ENCODE results near the gene MED13. TPM values are rescaled to one million over a fixed set of nuclear protein-coding genes. Genes with fewer than 3 reads are reported as not detected.

Gene MED13
- total RNA-seq, 4 donors from 2014 or later: 58.8 to 129 (median 75.9) TPM

DNA sequence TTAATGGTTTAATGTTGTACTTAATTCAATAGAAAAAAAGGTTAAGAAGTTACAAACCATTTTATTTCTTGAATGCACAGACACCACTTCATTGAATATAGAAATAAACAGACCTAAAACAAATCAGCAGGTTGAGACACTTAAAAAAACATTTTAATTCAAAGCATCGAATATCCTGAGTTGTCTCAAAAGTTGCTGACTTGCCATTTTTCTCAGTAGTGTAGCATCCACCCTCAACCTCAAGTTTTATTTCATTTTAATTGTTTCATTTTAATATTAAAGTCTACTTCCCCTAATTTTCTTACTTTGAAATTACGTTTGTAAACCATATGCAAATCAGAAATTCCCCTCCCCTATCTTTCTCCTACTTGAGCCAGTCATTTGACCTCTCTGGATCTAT is 5.8 kb upstream of the MED13 start:
- no peaks in the 10 kb centered on the region for H3K36me3 ChIP-seq
- no peaks in the 10 kb centered on the region for H3K27me3 ChIP-seq
- TF ChIP-seq, protein P1, sequence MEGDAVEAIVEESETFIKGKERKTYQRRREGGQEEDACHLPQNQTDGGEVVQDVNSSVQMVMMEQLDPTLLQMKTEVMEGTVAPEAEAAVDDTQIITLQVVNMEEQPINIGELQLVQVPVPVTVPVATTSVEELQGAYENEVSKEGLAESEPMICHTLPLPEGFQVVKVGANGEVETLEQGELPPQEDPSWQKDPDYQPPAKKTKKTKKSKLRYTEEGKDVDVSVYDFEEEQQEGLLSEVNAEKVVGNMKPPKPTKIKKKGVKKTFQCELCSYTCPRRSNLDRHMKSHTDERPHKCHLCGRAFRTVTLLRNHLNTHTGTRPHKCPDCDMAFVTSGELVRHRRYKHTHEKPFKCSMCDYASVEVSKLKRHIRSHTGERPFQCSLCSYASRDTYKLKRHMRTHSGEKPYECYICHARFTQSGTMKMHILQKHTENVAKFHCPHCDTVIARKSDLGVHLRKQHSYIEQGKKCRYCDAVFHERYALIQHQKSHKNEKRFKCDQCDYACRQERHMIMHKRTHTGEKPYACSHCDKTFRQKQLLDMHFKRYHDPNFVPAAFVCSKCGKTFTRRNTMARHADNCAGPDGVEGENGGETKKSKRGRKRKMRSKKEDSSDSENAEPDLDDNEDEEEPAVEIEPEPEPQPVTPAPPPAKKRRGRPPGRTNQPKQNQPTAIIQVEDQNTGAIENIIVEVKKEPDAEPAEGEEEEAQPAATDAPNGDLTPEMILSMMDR (IDR thresholded peaks at IDR 0.05): no peak
- no peak for TF ChIP-seq POLR2AphosphoS5 (IDR thresholded peaks at IDR 0.05)
- no peak for TF ChIP-seq POLR2A (IDR thresholded peaks at IDR 0.05)
- no peak for TF ChIP-seq EP300 (IDR thresholded peaks at IDR 0.05)
- 72% methylated on average over 2 of the region's 2 CpGs for WGBS
- no peak overlapping the region for H3K4me3 ChIP-seq
- no peaks in the 10 kb centered on the region for H3K9me3 ChIP-seq
- DNase-seq (ENCODE audit: low spot score in 2 of 2): no peak
- no peak overlapping the region for H3K27ac ChIP-seq
- H3K4me1 ChIP-seq: no peaks in the 10 kb centered on the region

DNA sequence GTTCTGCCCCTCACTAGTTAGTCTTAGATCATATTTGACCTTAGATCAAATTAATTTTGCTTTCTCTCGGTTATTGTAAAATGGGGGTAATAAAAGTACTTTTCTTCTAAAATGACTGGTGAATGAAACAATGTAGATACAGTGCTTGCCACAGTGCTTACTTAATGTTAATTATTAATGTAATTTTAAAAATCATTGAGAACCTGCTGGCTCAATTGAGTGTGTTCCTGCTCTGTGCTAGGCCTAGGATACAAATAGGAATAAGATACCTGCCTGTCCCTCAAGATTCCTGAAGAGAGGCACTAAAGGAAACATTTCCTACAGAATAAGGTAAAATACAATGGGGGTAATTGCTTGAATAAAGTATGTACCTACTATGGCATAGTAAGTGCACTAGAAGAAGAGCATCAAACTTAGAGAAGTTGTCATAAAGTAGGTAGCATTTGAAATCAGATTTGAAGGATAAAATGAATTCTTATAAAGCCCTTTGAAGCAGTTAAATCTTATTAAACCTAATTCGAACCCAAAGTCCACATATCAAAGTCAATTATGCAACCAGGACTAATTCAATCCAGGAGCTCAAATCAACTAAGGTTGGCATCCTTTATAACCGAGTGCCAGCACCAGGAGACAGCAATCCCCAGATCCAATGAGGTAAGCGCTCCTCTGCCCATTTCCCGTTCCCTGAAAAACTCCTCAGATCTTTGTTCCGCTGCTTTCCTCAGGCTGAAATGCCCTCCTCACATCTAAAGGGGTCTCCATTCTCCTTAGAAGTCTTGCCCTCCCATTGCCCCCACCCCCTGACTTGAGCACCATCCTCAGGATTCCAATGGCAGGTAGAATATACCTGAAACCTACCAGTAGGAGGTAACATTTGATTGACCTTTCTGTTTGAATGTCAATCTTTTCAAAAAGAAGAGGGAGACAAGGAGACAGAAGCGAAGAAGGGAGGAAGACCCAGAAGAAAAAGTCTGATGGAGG is 2.4 kb upstream of the MED13 start:
- peaks cover 17% of the 10 kb centered on the region for H3K4me1 ChIP-seq
- H3K36me3 ChIP-seq: no peaks in the 10 kb centered on the region
- no peak for DNase-seq (ENCODE audit: low spot score in 2 of 2)
- TF ChIP-seq EP300 (IDR thresholded peaks at IDR 0.05) (no peak), POLR2AphosphoS5 (IDR thresholded peaks at IDR 0.05) (no peak), POLR2A (IDR thresholded peaks at IDR 0.05) (no peak)
- TF ChIP-seq, protein P1 (IDR thresholded peaks at IDR 0.05): no peak
- H3K9me3 ChIP-seq: no peaks in the 10 kb centered on the region
- no peak overlapping the region for H3K27ac ChIP-seq
- WGBS: 90% methylated on average over 7 of the region's 7 CpGs
- H3K4me3 ChIP-seq: no peak overlapping the region
- H3K27me3 ChIP-seq: no peaks in the 10 kb centered on the region

DNA sequence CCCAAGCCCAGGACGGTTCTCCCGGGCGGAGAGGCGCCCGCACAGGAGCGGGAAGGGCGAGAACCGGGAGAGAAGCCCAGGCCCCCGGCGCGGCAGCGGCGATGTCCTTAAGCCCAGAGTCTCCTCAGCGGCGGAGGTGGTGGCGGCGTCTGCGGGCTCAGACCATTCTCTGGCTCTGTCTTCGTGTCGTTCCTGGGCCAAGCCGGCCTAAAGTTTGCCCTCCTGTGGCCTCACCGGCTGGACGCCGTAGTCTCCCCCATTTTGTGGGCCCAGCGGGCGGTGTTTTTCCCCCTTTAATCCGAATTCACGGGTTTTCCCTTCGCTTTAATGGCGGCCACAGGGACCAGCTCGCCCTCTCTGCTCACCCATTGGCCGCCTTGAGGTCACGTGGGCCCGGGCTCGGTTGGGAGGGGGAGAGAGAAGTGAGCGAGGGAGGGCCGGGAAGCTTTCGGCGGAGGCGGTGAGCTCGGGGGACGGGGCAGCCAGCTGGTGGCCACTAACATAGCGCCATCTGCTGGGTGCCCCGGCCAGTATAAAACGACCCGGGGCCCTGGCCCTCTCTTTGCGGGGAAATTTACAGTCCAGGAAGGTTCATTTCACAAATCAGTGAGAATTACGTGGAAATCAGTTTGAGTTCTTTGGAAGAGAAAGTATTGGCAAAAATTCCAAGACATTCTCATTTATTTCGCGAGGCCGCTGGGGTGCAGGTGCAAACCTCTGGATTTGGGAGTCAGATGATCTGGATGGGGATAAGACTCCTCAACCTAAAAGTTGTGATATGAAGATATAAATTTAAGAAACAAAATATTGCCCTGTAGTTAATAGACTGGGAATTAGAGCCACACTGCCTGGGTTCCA is 762 bp upstream of the MED13 start:
- Histone ChIP-seq H3K4me3 (peak overlapping the region; percentile 95), H3K4me1 (peaks cover 31% of the 10 kb centered on the region), H3K36me3 (no peaks in the 10 kb centered on the region), H3K9me3 (no peaks in the 10 kb centered on the region), H3K27me3 (no peaks in the 10 kb centered on the region), H3K27ac (peak overlapping the region; percentile 99)
- 1% methylated on average over 36 of the region's 51 CpGs for WGBS
- DNase-seq (ENCODE audit: low spot score in 2 of 2): peak; percentile 100
- peak; percentile 65 to 78 for TF ChIP-seq POLR2A (IDR thresholded peaks at IDR 0.05)
- TF ChIP-seq, protein P1 (IDR thresholded peaks at IDR 0.05): peak; percentile 80 to 91
- no peak for TF ChIP-seq EP300 (IDR thresholded peaks at IDR 0.05)
- TF ChIP-seq POLR2AphosphoS5 (IDR thresholded peaks at IDR 0.05): peak in 2 of 3 donors; percentile 64 to 86

DNA sequence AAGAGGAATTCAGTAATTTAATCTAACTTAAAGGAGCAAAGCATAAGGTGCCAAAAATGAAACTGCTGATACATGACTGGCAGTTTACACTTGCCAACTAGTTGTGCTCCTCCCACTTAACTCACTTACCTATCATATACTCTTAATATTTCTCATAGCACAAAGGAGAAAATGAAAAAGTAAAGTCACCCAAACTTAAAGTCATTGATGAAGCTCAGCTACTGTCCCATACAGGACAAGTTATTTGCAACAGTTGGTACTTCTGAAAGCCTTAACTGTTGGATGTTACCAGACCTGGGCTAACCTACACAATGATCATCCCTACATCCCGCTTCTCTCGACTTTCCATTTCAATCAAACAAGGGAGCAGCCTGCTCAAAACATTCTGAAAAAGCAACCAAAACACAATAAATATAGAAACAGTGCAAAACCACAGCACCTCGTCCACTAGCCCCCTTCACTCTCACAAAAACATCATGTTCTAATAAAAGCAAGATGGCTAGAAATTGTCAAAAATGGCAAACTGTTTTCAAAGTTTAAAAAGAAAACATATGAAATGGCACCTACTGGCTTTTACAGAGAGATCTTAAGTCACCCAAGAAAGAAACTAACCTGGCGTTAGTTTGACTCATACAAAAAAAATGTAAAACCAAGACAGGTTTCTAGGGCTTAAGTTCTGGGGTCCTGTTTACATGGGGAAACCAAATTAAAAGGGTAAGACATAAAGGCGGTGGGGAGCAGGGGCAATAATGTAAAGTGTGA is 868 bp downstream of the MED13 start:
- Histone ChIP-seq H3K27ac (peak overlapping the region; percentile 99), H3K27me3 (no peaks in the 10 kb centered on the region), H3K9me3 (no peaks in the 10 kb centered on the region), H3K4me1 (peaks cover 44% of the 10 kb centered on the region), H3K36me3 (peaks cover 14% of the 10 kb centered on the region), H3K4me3 (peak overlapping the region; percentile 95)
- TF ChIP-seq POLR2A (IDR thresholded peaks at IDR 0.05) (no peak), POLR2AphosphoS5 (IDR thresholded peaks at IDR 0.05) (no peak), EP300 (IDR thresholded peaks at IDR 0.05) (no peak)
- TF ChIP-seq, protein P1 (IDR thresholded peaks at IDR 0.05): no peak
- WGBS: 2% methylated on average over 5 of the region's 5 CpGs
- DNase-seq (ENCODE audit: low spot score in 2 of 2): no peak
